Neural cell (in vitro differentiated cells): ENCODE data around the gene FOXI3.

Experiments
- EP300 ChIP-seq: fragments of 450-650 bp; conservative IDR thresholded peaks from 2 replicates; pipeline ENCODE4 v1.6.1; 2014; ENCODE audit warnings: antibody characterized with exemption, mild to moderate bottlenecking, moderate library complexity; ENCODE audit not compliant: poor library complexity, severe bottlenecking
- EZH2 ChIP-seq: fragments of 200-600, 300-800 bp; shearing (Covaris generic), sonication (generic); IDR thresholded peaks from 2 replicates; pipeline ENCODE4 v1.6.1; 2014; ENCODE audit warnings: antibody characterized with exemption, low read length, borderline replicate concordance, mild to moderate bottlenecking; ENCODE audit not compliant: insufficient read depth, poor library complexity, severe bottlenecking
- POLR2AphosphoS5 ChIP-seq: IDR thresholded peaks from 2 replicates; pipeline ENCODE4 v1.6.1; 2012
- RAD21 ChIP-seq: fragments of 450-650 bp; conservative IDR thresholded peaks from 2 replicates; pipeline ENCODE4 v1.6.1; 2014; ENCODE audit warnings: antibody characterized with exemption, mild to moderate bottlenecking, moderate library complexity
- REST ChIP-seq: IDR thresholded peaks from 2 replicates; pipeline ENCODE4 v1.6.1; 2012; ENCODE audit warnings: borderline replicate concordance
- TAF1 ChIP-seq: IDR thresholded peaks from 2 replicates; pipeline ENCODE4 v1.6.1; 2012; ENCODE audit warnings: low read depth
- TF ChIP-seq, protein P1 (sequence below): fragments of 450-650 bp; IDR thresholded peaks from 2 replicates; pipeline ENCODE4 v1.5.1; 2014; ENCODE audit warnings: antibody characterized with exemption, mild to moderate bottlenecking, moderate library complexity; ENCODE audit not compliant: poor library complexity, severe bottlenecking

GRCh38 chr2:88452980-88453582 is 588 bp upstream of the FOXI3 start:
- TF ChIP-seq, protein P1, sequence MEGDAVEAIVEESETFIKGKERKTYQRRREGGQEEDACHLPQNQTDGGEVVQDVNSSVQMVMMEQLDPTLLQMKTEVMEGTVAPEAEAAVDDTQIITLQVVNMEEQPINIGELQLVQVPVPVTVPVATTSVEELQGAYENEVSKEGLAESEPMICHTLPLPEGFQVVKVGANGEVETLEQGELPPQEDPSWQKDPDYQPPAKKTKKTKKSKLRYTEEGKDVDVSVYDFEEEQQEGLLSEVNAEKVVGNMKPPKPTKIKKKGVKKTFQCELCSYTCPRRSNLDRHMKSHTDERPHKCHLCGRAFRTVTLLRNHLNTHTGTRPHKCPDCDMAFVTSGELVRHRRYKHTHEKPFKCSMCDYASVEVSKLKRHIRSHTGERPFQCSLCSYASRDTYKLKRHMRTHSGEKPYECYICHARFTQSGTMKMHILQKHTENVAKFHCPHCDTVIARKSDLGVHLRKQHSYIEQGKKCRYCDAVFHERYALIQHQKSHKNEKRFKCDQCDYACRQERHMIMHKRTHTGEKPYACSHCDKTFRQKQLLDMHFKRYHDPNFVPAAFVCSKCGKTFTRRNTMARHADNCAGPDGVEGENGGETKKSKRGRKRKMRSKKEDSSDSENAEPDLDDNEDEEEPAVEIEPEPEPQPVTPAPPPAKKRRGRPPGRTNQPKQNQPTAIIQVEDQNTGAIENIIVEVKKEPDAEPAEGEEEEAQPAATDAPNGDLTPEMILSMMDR = no peak
- no peak for TF ChIP-seq EZH2
- TF ChIP-seq EP300 = no peak
- TF ChIP-seq POLR2AphosphoS5 = peak; percentile 93
- TF ChIP-seq RAD21 = no peak
- no peak for TF ChIP-seq TAF1
- TF ChIP-seq REST = no peak
